Mucosa of stomach (tissue), 1 donor: ENCODE data around the gene CDKN1B.

Experiments used
- H3K27me3 ChIP-seq: one replicate; pipeline ENCODE4 v1.7.0; 2013; ENCODE audit warnings: mild to moderate bottlenecking, low read length; ENCODE audit not compliant: control insufficient read depth, insufficient read depth
- H3K36me3 ChIP-seq: one replicate; pipeline ENCODE4 v1.7.0; 2013; ENCODE audit warnings: low read length; ENCODE audit not compliant: control insufficient read depth, insufficient read depth
- H3K4me1 ChIP-seq: one replicate; pipeline ENCODE4 v1.7.0; 2013; ENCODE audit warnings: mild to moderate bottlenecking, low read length; ENCODE audit not compliant: control insufficient read depth, insufficient read depth
- H3K4me3 ChIP-seq: one replicate; pipeline ENCODE4 v1.7.0; 2013; ENCODE audit warnings: low read length
- H3K9ac ChIP-seq: one replicate; pipeline ENCODE4 v1.7.0; 2013; ENCODE audit warnings: mild to moderate bottlenecking, low read length, moderate library complexity
- H3K9me3 ChIP-seq: one replicate; pipeline ENCODE4 v1.7.0; 2013; ENCODE audit warnings: mild to moderate bottlenecking, low read length, moderate library complexity; ENCODE audit not compliant: control insufficient read depth
- donor health status: Pancreatic carcinoma.

The CDKN1B gene

GRCh38 chr12:12748044-12748443 is 30.9 kb downstream of the CDKN1B start:
- no peaks in the 10 kb centered on the region for H3K27me3 ChIP-seq
- H3K9me3 ChIP-seq: no peaks in the 10 kb centered on the region
- H3K9ac ChIP-seq: no peak overlapping the region
- H3K4me3 ChIP-seq: no peak overlapping the region
- H3K36me3 ChIP-seq: no peaks in the 10 kb centered on the region
- no peaks in the 10 kb centered on the region for H3K4me1 ChIP-seq

GRCh38 chr12:12749433-12749832 is 32.3 kb downstream of the CDKN1B start:
- Histone ChIP-seq H3K4me3 (peak overlapping the region; percentile 6), H3K36me3 (no peaks in the 10 kb centered on the region), H3K9ac (peak overlapping the region; percentile 24), H3K4me1 (no peaks in the 10 kb centered on the region), H3K9me3 (no peaks in the 10 kb centered on the region), H3K27me3 (no peaks in the 10 kb centered on the region)

GRCh38 chr12:12755923-12756322 is 38.8 kb downstream of the CDKN1B start:
- H3K36me3 ChIP-seq: no peaks in the 10 kb centered on the region
- no peak overlapping the region for H3K9ac ChIP-seq
- no peak overlapping the region for H3K4me3 ChIP-seq
- H3K9me3 ChIP-seq: no peaks in the 10 kb centered on the region
- no peaks in the 10 kb centered on the region for H3K27me3 ChIP-seq
- H3K4me1 ChIP-seq: peaks cover 11% of the 10 kb centered on the region

DNA sequence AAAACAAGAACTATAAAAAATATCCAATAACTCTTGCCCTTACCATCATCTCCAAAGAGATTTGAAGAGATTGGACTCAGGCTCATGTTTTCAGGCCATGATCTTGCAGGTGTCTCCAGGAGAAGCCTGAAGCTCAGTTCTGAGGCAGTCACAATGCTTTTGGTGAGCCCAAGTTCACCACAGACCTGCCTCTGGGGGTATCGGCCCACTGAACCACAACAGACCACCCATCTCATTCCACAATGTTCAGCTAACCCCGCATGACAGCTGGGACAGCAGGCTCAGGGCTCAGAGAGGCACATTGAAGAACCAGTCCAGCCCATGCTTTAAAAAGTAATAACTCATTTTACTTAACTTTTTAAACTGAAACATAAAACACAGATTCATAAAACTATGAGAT is 40.0 kb downstream of the CDKN1B start:
- H3K9me3 ChIP-seq: no peaks in the 10 kb centered on the region
- H3K9ac ChIP-seq: no peak overlapping the region
- H3K4me1 ChIP-seq: peaks cover 11% of the 10 kb centered on the region
- no peaks in the 10 kb centered on the region for H3K36me3 ChIP-seq
- no peaks in the 10 kb centered on the region for H3K27me3 ChIP-seq
- H3K4me3 ChIP-seq: no peak overlapping the region

GRCh38 chr12:12759234-12759915 is 42.2 kb downstream of the CDKN1B start:
- H3K4me1 ChIP-seq: peaks cover 11% of the 10 kb centered on the region
- no peak overlapping the region for H3K9ac ChIP-seq
- no peak overlapping the region for H3K4me3 ChIP-seq
- no peaks in the 10 kb centered on the region for H3K27me3 ChIP-seq
- H3K9me3 ChIP-seq: no peaks in the 10 kb centered on the region
- no peaks in the 10 kb centered on the region for H3K36me3 ChIP-seq

- Histone ChIP-seq H3K9me3 (no peaks in the 10 kb centered on the region), H3K27me3 (no peaks in the 10 kb centered on the region), H3K4me3 (no peak overlapping the region), H3K4me1 (no peaks in the 10 kb centered on the region), H3K36me3 (no peaks in the 10 kb centered on the region), H3K9ac (no peak overlapping the region)
These were observed 47.7 kb downstream of the CDKN1B start for GRCh38 chr12:12764824-12765223.

GRCh38 chr12:12770262-12770661 is 53.1 kb downstream of the CDKN1B start:
- Histone ChIP-seq H3K4me1 (no peaks in the 10 kb centered on the region), H3K9me3 (no peaks in the 10 kb centered on the region), H3K27me3 (no peaks in the 10 kb centered on the region), H3K36me3 (no peaks in the 10 kb centered on the region), H3K4me3 (no peak overlapping the region), H3K9ac (no peak overlapping the region)
